HG03575 (cell line): Measurements from ENCODE around the gene SYT5.
"Not testable (repeated sequence)": the region's sequence is repeated elsewhere in the genome, so short reads cannot be mapped to it uniquely, and the experiment has no call there.

Experiments used
- ATAC-seq: cut with Tn5 transposase; IDR thresholded peaks from one replicate; pipeline ENCODE4 v1.9.1; 2021; ENCODE audit not compliant: unreplicated experiment, insufficient number of reproducible peaks, low FRiP score; ENCODE audit errors: extremely low read depth

SYT5 gene

DNA sequence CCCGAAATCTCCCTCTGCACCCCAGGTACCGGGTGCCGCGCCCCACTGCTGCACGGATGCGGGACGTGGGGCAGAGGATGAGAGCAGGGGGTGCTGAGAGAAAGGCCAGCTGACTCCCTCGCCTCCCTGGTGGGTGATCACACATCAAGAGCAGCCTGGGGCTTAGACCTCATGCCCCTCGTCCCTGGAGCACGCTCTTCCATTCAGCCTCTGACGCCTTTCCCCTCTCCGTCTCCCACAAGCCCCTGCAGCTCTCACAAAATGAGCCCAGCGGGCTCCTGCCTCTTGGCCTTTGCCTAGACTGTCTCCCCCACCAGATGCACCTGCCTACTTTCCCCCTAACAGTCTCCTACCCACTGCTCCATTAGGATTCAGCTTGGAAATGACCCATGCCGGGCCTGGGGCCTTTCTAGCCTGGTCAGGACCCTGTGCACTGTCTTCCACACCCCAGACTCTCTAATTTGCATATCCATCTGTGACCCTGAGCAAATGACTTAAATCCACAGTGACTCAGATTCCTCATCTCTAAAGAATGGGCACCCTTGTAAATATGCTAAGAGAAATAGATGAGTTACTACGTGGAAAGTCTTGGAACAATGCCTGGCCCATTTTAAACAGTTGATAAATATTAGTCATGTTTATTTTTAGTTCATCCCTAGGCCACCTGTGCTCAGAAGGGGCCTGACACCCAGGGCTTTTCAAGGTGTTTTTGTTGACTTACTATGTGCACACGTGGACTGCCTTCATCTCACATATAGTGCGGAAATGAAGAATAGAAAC is 29.8 kb upstream of the SYT5 start:
- no peak for ATAC-seq

DNA sequence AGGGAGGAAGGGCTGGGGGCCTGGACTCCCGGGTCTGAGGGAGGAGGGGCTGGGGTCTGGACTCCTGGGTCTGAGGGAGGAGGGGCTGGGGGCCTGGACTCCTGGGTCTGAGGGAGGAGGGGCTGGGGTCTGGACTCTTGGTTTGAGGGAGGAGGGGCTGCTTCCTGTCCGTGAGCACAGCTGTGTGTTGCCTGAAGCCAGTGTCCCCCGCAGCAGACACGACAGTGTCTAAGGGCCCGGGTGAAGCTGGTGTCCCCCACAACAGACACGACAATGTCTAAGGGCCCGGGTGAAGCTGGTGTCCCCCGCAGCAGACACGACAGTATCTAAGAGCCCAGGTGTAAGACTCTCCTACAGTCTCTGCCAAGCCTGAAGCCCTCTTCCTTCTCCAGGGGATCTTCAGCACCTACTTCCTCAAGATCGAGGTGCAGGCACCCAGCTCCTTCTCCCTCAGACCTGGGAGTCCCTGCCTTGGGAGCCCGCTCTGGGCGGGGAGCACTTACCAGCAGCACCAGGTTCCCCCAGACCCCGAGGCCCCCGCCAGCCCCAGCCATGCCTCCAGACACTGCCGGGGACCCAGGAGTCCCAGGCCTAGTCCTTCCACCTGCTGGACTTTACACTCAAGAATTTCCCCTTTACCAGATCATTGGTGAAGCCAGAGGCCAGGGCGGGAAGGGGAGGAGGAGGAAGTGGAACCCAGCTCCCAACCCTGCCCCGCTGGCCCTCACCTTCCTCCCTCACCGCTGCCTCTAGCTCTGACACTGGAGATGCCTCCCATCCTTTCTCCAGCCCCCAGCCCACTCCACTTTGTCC is 29.0 kb upstream of the SYT5 start, which contains the start of gene PTPRH:
PTPRH (minus strand) TSS at position 622 of the 813 bp plus-strand sequence; CDS start at position 554, 68 bp downstream.
- no peak for ATAC-seq

DNA sequence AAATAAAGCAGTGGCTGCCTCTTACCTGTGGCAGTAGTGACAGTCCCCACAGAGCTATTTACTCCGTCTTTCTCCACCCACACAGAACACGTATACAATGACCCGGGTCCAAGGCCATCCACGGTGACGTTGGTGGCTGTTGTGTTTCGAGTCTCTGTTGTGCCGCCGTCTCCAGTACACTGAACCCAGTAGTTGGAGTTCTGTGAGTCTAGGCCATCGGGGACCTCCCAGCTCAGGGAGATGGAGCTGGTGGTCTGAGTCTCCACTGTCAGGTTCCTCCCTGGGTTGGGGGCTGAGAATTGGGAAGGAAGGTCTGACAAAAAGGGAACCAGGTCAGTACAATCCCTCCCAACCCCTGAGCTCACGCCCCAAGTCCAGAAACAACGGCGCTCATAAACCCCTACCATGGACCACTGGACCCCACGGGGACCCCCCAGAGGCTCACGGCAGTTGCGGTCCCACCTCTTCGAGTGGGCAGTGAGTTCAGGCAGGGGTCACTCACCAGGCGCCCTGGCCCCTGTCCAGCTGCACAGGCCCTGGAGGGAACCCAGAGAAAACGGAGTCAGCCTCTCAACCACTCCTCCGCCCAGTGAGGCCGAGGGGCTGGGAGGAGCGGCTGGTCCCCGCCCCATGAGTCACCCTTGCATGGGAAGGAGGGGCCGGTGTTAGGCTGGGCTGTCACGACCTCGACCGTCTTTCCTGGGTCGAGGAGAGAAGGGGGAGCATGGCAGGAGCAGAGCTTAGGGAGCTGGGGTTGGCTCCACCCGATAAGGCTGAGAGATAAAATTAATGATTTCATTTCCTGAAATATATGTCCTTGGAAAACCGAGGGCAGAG is 26.8 kb upstream of the SYT5 start:
- ATAC-seq, result no peak

DNA sequence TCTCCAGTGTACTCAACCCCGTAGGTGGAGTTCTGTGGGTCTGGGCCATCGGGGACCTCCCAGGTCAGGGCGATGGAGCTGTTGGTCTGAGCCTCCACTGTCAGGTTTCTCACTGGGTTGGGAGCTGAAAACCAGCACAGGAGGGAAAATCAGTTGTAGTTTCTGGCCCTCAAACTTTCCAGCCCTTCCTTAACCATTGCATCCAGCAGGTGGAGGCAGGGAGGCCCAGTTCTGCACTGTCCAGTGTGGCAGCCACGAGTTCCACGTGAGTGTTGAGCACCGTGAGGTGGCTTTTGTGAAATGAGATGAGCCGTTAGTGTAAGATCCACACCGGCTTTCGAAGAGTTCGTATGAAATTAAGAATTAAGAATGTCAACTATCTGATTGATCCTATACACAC is 22.1 kb upstream of the SYT5 start:
- not testable (repeated sequence) for ATAC-seq

DNA sequence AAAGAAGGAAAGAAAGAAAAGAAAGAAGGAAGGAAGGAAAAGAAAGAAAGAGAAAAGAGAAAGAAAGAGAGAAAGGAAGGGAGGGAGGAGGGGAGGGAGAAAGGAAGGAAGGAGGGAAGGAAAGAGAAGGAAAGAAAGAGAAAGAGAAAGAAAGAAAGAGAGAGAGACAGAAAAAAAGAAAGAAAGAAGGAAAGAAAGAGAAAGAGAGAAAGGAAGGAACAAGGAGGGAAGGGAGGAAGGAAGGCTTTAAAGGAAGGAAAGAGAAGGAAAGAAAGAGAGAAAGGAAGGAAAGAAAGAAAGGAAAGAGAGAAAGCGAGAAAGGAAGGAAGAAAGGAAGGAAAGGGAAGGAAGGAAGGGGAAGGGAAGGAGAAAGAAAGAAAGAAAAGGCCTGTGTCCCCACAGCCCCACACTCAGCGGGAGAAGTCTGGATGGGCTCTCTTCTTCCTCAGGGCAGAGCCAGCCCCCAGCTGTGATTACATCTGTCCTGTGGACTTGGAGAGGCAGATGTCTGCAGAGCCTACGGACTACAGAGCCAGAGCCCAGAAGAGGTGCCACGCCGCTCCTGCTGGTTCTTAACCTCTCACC is 19.6 kb upstream of the SYT5 start:
- ATAC-seq, result no peak

DNA sequence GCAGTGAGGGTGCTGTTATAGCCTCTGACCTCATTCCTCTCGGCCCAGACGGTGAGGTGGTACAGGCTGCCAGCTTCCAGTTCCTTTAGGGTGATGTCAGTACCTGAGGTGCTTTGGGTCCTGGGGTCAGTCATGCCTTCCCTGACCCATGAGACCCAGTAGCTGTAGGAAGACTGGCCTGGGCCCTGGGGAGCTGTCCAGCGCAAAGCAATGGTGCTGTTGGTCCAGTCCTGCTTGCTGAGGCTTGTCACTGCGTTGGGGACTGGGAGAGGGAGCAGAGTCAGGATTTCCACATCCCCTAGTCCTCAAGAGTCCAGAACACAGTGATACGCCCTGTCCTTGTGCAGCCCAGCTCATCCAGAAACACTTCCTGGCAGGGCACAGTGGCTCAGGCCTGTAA is 18.6 kb upstream of the SYT5 start:
- ATAC-seq, result no peak

DNA sequence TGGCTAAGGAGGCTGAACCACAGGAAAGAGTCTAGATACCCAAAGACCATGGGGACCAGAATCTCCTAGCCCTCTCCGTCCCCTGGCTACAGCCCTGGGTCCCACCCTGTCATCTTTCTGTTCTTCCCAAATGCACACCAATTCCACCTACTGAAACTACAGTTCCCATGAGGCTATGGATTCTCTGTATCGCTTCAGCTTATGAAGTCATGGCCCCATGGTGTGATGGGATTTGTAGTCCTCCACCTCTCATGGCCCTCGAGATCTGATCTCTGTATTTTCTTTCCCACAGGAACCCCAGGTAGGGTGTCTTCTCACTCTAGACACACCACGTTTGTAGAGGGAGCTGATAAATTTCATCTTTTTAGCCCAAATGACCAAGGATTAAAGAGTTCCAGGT is 17.4 kb upstream of the SYT5 start:
- no peak for ATAC-seq

DNA sequence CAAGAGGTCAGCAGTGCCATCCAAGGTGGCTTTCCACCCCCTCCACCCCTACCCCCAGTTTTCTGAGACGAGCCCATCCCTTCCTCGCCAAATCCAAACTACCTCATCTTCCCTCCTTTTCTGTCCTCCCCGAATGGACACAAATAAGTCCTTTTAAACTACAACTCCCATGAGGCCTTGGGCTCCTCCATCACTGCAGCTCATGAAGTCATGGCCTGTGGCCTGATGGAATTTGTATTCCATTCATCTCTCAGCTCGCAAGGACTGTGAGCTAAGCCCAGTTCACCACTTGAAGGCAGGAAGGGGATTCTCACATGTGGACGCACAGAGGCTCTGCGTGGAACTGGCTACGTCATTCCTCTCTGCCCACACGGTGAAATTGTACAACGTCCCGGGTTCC is 16.7 kb upstream of the SYT5 start:
- ATAC-seq, result no peak

DNA sequence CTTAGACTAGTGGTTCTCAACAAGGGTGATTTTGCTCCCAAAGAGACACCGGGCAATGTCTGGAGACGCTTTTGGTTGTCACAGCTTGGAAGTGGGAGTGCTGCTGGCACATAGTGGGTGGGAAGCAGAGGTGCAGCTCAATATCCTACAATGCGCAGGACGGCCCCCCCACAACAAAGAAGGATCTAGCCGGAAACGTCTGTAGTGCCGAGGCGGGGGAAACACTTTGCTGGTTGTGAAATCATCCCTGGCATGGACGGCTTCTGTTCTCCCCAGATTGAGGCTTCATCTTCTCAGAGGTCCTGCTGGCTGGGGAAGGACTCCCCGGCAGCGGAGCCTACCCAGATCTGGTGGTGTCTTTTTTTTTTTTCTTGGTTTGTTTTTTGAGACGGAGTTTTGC is 13.4 kb upstream of the SYT5 start:
- no peak for ATAC-seq

DNA sequence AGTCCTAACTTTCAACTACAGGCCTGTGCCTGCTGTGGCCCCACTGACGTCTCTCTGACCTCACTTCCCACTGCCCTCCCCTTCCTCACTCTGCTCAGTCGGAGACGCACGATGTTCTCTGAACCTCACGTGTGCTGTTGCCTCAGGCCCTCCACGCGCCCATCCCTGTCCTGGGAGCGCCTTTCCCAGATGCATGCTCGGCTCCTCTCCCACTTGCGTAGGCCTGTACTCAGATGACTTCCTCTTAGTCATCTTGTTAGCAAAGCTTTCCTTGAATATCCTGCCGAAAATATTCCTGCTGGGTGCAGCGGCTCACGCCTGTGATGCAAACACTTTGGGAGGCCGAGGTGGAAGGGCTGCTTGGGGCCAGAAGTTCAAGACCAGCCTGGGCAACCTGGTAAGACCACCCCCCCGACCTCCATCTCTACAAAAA is 9.3 kb upstream of the SYT5 start:
- no peak for ATAC-seq

DNA sequence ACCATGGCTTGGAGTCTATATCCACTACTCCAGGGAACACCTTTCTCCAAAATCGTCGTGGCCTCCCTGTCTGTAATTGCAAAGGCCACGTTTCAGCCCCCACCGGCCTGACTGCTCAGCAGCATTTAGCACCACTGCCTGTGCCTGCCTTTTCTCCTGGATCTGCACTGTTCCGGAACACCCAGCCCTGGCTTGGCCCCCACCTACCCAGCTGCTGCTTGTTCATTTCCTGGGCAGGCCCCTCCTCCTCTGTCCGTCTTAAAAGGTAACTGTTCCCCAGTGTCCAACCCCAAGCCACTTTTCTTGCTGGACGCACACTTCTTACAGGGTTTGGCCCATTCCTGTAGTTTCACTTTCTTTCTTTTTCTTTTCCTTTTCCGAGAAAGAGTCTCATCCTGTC is 8.5 kb upstream of the SYT5 start:
- ATAC-seq, result no peak

DNA sequence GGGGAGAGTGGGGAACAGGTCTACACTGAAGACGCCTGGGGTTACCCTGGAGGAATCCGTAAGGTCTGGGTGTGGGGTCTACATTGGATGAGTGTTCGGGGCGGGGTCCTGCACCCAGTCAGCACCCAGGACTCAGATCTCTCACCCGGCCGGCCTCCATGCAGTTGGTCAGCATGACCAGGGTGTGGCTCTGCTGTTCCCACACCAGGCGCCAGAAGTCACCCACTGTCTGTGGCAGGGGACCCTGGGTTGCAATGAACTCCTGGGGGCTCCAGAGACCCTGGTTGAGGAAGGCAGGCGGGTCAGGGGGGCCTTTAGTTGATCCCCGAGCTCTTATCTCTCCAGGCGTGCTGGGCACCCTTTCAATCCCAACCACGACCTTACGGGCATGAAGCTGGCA is 6.0 kb upstream of the SYT5 start:
- ATAC-seq, result no peak

DNA sequence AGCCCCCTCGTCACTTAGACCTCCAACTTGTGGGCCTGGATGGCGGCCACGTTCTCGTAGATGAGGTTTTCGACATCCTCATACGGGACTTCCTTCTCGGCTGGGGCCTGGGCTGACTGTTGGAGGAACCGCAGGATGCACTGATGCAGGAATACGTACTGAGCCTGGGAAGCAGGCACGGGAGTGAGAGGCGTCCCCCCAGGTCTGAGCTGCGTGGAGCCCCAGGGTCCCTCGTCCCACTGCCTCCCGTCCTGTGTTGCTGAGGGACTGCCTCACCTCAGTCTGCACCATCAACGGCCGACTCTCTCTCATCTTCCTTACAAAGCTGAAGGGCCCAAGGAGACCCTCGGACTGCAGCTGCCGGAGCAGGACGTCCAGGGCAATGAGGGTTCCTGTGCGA is 1.7 kb upstream of the SYT5 start:
- ATAC-seq, result no peak

DNA sequence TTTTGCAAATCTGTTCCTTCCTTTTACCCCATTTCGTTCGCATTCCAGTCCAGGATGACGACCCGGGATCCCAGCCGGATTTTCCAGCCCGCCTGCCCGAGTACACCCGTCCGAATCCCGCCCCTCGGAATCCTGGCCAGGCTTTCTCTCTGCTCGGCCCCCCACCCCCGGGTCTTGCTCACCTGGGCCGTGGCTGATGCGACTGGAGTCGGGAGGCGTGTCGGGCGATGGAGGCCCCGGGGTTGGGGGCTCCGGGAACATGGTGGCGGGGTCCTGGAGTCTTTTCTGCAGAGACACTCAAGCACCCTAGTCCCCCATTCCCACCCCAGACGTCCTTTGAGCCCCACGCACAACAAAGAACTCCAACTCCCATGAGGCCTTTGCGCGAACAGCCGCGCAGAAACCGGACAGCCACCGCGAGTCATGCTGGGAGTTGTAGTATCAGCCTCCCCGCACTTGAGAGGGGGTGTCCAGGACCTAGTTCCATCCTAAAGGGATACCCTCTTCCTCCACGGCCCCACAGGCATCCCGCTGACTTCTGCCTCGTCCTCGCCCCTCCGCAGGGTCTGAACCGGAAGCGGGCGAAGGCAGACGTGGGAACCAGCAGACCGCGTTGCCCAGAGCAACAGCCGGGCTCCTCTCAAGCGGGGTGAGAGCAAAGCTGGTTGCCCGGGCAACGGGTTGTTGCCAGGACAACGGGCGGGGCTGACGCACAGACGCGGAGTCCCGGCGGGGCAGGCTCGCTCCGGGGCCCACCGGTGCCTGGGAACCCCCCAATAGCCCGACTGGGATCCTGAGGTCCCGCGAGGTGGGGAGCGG is 1.1 kb downstream of the SYT5 start:
- no peak for ATAC-seq

DNA sequence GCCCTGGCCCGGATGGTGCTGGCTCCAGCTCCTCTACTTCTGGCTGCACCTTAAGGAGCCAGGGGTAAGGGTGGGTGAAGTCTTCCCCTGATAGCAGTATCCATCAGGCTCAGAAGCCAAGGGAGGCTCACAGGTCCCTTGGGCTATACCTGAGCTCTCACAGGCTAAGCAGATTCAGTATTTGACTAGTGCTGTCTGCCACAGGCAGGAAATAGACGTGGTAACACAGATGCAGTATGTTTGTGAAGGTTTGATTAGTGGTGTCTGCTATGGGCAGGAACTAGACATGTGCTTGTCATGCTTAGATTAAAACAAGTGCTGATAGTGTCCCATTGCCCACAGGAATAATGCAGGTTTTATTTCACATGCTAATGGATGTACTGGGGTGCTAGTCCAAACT is 4.0 kb downstream of the SYT5 start:
- no peak for ATAC-seq

DNA sequence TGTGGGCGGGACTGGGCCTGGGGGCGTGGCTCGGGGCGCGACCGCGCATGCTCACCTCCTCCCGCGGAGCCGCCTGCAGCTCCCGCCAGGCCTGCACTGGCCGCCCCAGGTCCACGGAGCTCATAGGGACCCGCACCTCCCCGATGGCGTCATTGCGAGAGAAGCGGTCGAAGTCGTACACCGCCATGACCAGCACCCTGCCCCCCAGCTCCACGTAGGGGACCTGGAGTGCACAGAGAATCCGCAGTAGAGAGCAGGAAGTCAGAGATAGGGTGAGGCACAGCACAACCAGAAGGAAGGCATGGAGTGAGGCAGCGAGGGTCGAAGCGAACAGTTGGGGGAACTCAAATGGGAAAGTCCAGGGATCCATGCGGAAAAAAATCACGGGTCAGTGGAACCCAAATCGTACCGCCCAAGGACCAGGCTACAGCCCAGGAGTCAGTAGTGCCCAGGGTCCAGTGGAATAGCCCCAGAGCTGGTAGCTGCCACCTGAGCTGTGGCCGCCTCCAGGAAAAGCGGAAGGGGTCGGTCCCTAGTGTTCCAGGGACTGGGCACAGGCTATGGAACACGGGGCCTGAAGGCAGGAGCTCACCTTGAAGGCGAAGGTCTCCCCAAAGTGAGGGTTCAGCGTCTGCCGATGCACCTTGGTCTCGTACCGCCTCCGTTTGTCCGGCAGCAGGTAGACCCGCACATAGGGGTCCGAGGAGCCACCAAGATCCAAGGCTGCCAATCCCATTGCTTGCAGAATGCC is 4.8 kb downstream of the SYT5 start:
- ATAC-seq, result no peak

DNA sequence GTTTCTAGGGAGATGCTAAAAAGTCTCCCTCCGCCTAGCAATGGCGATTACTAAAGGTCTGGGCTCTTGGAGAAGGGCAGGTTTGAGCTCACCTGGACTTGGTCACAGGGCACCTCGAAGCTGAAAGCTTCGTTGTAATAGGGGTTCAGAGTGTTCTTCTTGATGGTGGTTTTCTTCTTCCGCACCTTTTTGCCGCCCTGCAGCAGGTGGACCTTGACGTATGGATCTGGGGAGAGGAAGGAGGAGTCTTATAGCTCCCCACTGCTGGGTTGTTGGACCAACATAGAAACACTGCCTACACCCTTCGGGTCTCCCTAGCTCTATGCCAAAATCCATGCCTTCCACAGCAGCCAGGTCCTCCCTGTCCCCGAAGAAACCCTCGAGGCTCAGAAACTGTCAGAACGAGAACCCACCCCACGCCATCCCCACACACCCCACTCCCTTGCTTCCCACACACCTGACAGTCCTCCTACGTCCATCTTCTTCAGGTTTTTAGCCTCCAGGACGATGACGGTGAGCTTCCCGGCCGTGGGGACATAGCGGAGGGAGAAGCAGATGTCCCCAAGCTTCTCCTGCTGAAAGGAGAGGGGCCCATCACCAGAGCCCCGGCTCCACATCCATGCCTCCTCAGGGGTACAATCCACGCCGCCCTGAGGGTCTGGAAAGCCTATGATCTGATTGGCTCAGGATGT is 5.5 kb downstream of the SYT5 start:
- ATAC-seq, result no peak
